ENCODE data around the gene ARID3A. TPM values are rescaled to one million over a fixed set of nuclear protein-coding genes. Genes with fewer than 3 reads are reported as not detected.
"Not testable (repeated sequence)": the region's sequence is repeated elsewhere in the genome, so short reads cannot be mapped to it uniquely, and the experiment has no call there.

The ARID3A gene
- polyA plus RNA-seq, 1 donor = 17.3 TPM

DNA sequence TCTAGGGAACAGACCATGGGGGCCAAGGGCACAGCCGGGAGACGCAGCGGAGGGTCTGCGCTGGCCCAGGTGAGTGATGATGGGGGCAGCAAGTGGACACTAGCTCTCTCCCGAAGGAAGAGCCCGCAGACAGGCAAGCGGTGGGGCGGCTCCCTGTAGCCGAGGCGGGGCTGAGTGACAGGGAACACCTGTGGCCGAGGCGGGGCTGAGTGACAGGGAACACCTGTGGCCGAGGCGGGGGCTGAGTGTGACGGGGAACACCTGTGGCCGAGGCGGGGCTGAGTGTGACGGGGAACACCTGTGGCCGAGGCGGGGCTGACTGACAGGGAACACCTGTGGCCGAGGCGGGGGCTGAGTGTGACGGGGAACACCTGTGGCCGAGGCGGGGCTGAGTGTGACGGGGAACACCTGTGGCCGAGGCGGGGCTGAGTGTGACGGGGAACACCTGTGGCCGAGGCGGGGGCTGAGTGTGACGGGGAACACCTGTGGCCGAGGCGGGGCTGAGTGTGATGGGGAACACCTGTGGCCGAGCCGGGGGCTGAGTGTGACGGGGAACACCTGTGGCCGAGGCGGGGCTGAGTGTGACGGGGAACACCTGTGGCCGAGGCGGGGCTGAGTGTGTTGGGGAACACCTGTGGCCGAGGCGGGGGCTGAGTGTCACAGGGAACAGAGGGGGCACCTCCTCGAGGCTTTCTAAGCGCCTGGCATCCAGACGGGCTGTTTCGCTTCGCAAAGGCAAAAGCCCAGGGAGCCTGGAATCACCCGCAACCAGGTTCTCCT is 34.2 kb upstream of the ARID3A start:
- not testable (repeated sequence) for DNase-seq

GRCh38 chr19:892243-892893 is 33.5 kb upstream of the ARID3A start:
- DNase-seq = no peak

GRCh38 chr19:892894-893689 is 32.7 kb upstream of the ARID3A start, which contains the start of the genes MED16 and RNU6-9:
Gene MED16 (minus strand): TSS chr19:893187. CDS start chr19:891131, 2,056 bp downstream.
Gene RNU6-9 (plus strand): TSS chr19:893484.
- peak; percentile 95 for DNase-seq

GRCh38 chr19:896434-896833 is 29.4 kb upstream of the ARID3A start:
- DNase-seq = no peak

DNA sequence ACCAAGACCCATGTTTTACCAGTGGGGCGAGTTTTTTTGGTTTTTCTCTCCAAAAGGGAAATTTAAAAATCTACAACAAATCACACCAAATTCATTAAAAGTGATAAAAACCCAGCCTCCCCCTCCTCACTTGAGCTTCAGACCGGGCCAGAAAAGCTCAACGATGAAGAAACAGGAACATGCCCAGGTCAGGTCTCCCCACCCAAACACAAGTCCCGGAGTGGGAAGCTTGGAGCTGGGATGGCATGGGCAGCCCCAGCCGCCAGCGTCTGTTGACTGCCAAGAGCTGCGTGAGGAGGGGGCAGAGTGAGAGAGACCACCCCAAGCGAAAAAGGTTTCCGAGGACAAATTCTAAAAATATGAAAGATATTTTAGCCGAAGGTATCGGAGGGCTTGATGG is 28.8 kb upstream of the ARID3A start:
- no peak for DNase-seq

DNA sequence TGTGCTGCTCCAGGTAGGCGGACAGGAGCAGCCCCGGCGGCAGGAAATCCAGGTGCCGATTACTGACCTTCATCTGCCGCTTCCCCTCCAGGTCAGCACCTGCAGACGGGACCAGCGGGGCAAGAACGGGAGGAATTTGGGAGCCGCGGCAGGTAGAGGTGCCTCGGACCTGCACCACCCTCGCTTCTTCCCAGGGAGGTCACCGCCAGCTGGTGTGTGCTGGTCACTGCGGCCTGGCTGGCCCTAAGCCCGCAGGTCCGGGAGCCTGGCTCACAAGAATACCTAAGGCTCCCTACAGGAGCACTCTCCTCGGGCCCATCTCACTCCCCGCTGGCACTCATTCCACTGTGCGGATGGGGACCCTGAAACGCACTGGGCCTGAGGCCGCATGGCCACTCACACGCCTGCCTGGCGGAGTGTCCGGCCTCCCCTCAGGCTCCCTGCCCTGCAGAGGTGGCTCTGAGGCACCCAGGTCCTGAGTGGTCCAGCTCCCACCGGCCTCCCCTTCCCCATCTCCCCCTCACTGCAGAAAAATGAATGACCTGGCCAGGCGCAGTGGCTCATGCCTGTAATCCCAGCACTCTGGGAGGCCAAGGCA is 28.3 kb upstream of the ARID3A start:
- DNase-seq = no peak

DNA sequence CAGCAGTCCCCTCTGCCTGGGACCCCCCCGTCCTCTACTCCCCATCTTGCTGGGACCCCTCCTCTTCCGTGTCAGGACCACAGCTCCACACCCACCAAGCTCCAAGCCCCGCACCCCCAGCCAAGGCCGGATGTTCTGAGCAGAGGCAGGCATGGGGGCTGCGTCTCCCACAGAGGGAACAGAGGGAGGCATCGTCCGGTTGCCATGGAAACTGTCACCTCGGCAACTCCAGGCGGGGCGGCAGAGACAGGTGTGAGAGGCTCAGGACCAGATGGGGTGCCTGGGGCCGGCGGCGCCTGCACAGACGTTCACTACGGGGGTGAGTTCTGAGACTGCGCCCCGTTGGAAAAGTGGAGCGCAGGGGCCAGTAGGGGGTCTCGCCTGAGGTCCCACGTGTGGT is 27.2 kb upstream of the ARID3A start:
- no peak for DNase-seq

- DNase-seq = no peak
These were observed 26.3 kb upstream of the ARID3A start for GRCh38 chr19:899336-900042.

DNA sequence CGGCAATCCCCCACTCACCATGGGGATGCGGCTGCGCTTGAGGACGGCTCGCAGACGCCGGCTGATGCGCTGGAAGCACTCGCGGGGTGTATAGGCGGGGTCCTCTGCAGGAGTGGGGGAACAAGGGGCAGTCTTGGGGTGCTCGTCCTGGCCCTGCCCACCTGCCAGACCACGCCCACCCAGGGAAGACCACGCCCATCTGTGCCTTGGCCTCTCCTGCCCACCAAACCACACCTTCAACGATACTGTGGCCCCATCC is 25.9 kb upstream of the ARID3A start:
- DNase-seq = no peak

- no peak for DNase-seq
These were observed 25.3 kb upstream of the ARID3A start for GRCh38 chr19:900302-901111.

DNA sequence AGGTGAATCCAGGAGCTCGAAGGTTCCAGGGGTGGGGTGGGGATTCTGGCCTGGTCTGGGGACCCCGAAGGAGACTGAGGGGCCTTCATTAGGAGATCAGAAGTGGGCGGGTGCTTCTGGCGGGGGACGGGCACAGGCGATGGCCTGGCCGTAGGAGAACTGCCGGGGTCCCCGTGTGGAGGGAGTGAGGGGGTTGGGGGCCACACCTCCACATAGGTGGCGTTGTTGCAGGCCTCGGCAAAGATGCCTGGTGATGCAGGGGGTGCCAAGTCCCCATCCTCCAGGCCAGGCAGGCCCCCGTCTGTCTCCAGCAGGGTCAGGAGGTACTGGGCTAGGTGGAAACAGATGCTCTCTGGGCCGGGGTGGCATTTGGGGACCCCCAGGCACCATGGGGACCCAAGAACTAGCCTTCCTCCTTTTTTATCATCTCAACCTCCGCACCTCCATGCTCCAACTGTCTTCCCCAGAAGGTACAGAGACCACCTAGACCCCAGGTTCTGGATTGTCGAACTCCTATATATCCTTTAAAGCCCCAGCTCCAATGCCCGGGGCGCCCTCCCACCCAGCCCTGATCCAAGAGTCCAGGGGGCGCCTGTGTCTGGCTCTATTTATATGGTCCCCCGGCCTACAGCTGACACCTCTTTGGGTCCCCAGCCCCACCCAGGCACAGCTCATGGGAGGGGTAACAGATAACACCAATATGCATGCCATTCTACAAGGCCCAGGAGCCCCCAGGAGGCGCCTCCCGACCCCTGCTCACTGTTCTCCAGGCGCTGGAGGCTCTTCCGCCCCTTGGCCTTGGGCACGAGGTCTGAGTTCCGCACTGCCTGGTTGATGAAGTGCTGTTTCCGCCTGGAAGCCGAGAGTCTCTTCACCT is 24.4 kb upstream of the ARID3A start:
- DNase-seq = no peak

GRCh38 chr19:902093-902370 is 23.8 kb upstream of the ARID3A start:
- no peak for DNase-seq

DNA sequence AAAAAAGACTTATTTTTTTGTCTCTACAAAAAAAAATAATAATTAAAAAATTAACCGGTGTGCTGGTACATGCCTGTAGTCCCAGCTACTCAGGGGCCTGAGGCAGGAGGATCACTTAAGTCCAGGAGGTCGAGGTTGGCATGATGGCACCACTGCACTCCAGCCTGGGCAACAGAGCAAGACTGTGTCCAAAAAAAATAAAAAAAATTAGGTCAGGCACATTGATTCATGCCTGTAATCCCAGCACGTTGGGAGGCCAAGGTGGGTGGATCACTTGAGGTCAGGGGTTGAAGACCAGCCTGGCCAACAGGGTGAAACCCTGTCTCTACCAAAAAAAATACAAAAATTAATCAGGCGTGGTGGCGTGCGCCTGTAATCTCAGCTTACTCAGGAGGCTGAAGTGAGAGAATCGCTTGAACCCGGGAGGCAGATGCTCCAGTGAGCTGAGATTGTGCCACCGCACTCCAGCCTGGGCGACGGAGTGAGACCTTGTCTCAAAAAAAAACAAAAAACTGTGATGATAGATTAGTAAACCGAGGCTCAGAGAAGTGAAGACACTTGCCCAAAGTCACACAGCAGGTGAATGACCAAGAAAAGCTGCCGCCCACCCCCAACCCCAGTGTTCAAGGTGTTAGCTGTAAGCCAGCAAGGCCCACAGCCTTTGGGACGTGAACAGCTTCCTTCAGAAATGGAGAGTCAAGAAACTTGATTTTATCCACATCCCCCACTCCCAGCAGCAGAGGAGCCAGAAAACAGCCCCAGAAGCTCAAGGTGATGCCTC is 23.2 kb upstream of the ARID3A start:
- no peak for DNase-seq

- DNase-seq = no peak
These were observed 22.5 kb upstream of the ARID3A start for GRCh38 chr19:903266-903797.

DNA sequence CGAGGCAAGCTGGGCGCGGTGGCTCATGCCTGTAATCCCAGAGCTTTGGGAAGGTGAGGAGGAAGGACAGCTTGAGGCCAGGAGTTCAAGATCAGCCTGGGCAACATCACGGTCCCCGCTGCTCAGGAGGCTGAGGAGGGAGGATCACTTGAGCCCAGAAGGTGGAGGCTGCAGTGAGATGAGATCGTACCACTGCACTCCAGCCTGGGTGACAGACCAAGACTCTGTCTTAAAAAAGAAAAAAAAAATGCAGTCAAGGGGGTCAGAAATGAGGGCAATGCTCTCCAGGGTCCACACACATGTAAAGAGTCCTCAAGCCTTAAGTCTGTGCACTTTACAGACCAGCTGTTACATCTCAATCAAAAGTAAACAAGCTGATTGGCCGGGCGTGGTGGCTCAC is 21.3 kb upstream of the ARID3A start:
- no peak for DNase-seq

GRCh38 chr19:906480-906879 is 19.4 kb upstream of the ARID3A start:
- DNase-seq = no peak

DNA sequence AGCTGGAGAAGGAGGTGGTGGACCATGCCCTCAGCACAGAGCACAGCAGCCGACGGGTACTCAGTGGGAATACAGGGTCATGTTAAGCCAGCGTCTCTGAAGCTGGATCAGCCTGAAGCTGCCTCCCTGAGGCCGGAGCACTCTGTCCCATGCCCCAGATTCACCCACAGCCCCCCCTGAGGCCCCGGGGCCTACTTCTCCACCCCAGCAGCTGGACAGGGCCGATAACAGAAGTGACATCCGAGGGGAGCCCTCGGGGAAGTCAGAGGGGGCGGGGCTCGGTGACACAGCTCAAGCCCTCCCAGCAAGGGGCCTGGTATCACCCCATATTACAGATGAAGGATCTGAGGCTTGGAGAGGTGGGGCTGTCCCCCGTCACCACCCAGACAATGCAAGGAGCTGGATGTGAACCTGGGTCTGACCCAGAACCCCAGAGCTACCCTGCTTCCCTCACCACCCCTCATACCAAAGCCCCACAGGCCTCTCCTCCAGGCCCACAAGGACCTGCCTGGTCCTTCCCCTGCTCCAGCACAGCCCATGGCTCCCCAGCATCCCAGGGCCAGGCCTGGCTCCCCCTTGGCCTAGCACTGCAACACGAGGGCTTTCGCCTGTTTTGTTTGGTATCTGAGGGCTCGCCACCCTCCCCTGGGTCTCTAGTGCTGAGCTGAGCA is 18.5 kb upstream of the ARID3A start:
- no peak for DNase-seq

DNA sequence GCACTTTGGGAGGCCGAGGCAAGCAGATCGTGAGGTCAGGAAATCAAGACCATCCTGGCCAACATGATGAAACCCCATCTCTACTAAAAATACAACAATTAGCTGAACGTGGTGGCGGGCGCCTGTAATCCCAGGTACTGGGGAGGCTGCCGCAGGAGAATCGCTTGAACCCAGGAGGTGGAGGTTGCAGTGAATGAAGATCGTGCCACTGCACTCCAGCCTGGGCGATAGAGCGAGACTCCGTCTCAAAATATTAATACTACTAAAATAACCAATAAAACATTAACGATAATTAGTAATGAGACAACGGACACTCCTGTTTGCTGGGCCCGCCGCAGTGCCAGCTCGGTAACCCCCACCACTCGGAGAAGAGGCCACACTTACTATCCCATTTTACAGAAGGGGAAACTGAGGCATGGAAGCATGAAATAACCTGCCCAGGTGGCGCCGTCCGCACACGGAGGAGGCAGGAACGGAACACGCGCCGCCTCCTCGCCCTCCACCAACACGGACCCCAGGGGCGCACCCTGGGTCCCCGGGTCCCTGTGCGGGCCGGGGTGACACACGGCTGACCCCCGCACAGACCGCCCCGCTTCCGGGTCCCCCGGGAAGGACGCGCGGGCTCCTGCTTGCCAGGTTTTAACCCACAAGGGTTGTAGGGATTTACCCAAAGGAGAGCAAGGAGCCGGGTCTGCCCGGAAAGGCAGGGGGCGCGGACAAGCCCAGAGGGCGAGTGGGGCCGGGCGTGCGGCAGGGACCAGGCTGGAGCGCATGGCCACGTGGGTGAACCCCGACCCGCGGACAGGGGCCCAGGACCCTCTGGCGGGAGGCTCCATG is 14.4 kb upstream of the ARID3A start:
- DNase-seq = no peak
